Kidney epithelial cell (primary cell): Measurements from ENCODE around the gene KLHL14. TPM values are rescaled to one million over a fixed set of nuclear protein-coding genes. Genes with fewer than 3 reads are reported as not detected.

Source experiments
- DNase-seq: peaks from one replicate; pipeline ENCODE4 v3.0.0-alpha.2; 2010; ENCODE audit warnings: low read depth
- H3K27me3 ChIP-seq: 2 replicates; pipeline ENCODE4 v1.6.0; 2011; ENCODE audit warnings: low read length; ENCODE audit not compliant: control insufficient read depth, insufficient read depth
- H3K36me3 ChIP-seq: 2 replicates; pipeline ENCODE4 v1.5.1; 2011; ENCODE audit warnings: low read length; ENCODE audit not compliant: control insufficient read depth, insufficient read depth
- H3K4me3 ChIP-seq: 2 replicates; pipeline ENCODE4 v1.5.1; 2011; ENCODE audit warnings: low read depth, mild to moderate bottlenecking, control low read depth, low read length
- total RNA-seq: library from RNA; depleted of rRNA; stranded (reverse); fragments of >200 nt; gene quantifications from 2 replicates; pipeline ENCODE4 v1.2.3, GENCODE V29; 2015
- TF ChIP-seq, protein P1 (sequence below): IDR thresholded peaks from 2 replicates; pipeline ENCODE4 v1.5.1; 2011; ENCODE audit warnings: mild to moderate bottlenecking, moderate library complexity, low read length, control low read depth, inconsistent platforms; ENCODE audit not compliant: insufficient read depth, poor library complexity, severe bottlenecking

The KLHL14 gene
- total RNA-seq, 1 donor from 2014 or later: 3.6 TPM

- Histone ChIP-seq H3K4me3 (no peak overlapping the region), H3K27me3 (peaks cover 5% of the 10 kb centered on the region), H3K36me3 (no peaks in the 10 kb centered on the region)
- TF ChIP-seq, protein P1, sequence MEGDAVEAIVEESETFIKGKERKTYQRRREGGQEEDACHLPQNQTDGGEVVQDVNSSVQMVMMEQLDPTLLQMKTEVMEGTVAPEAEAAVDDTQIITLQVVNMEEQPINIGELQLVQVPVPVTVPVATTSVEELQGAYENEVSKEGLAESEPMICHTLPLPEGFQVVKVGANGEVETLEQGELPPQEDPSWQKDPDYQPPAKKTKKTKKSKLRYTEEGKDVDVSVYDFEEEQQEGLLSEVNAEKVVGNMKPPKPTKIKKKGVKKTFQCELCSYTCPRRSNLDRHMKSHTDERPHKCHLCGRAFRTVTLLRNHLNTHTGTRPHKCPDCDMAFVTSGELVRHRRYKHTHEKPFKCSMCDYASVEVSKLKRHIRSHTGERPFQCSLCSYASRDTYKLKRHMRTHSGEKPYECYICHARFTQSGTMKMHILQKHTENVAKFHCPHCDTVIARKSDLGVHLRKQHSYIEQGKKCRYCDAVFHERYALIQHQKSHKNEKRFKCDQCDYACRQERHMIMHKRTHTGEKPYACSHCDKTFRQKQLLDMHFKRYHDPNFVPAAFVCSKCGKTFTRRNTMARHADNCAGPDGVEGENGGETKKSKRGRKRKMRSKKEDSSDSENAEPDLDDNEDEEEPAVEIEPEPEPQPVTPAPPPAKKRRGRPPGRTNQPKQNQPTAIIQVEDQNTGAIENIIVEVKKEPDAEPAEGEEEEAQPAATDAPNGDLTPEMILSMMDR: no peak
- no peak for DNase-seq
Observed at GRCh38 chr18:32767400-32767799, 5.4 kb downstream of the KLHL14 start.

DNA sequence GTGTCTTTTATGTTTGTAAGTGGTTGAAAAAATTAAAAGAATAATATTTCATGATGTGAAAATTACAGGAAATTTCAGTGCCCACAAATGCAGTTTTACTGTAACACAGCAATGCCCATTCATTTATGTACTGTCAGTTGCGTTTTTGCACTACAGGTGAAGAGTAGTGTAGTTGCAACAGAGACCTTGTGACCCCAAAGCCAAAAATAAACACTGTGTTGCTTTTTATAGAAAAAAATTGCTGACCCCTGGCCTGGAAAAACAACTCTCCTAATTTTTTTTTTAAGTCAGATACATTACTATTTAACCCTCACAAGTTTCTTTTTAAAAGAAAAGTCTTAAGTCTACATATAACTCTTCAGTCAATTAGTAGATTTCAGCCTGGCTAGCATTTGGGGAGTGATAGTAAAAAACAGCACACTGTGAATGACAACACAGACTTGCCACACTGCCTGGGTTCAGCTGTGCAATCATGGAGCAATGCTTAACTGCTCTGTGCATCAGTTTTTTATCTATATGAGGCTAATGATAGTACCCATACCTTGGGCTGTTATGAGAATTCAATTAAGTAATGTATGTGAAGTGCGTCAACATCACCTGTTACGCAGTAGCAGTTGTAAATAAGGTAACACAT lies 8.1 kb downstream of the KLHL14 start:
- Histone ChIP-seq H3K4me3 (no peak overlapping the region), H3K27me3 (peaks cover under 1% of the 10 kb centered on the region), H3K36me3 (no peaks in the 10 kb centered on the region)
- DNase-seq: no peak
- TF ChIP-seq, protein P1: no peak

DNA sequence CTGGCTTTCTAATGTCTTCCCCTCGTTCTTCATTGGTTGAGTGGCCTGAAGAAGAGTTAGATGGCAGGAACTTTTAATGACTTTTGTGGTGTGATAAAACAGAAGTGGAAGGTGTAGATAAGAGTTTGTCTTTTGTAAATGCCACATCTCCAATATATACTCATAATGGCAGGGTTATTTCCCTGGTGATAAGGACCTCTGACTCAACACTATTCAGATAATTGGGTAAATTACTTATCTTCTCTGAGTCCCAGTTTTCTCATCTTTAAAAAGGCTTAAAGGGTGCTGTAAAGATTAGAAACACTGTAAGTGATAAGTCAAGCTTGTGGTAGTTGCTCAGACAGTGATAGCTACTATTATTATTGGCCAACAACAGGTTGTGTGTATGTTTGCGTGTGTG lies 9.5 kb downstream of the KLHL14 start:
- no peak overlapping the region for H3K4me3 ChIP-seq
- no peaks in the 10 kb centered on the region for H3K27me3 ChIP-seq
- H3K36me3 ChIP-seq: no peaks in the 10 kb centered on the region
- TF ChIP-seq, protein P1: no peak
- DNase-seq: no peak

GRCh38 chr18:32761231-32761630 lies 11.6 kb downstream of the KLHL14 start:
- Histone ChIP-seq H3K4me3 (no peak overlapping the region), H3K27me3 (no peaks in the 10 kb centered on the region), H3K36me3 (no peaks in the 10 kb centered on the region)
- no peak for DNase-seq
- TF ChIP-seq, protein P1: no peak

DNA sequence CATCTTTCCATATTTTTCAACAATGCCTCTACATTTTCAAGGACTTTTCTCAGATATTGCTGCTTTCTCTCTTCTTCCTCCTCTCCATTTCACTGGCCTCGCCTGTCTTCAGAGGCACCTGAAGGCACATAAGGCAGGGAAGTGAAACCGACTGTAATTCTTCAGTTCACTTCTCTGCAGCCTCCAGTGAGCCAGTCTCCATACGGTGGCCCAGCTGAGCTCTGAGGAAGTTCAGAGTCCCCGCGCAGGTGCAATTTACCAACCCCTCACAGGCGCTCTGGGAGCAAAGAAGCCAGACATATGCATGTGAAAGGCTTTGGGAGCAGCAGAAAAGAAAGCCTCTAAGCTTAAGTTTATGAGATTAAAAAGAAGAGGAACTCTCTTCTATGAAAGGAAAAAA lies 12.4 kb downstream of the KLHL14 start:
- TF ChIP-seq, protein P1: no peak
- DNase-seq: no peak
- no peak overlapping the region for H3K4me3 ChIP-seq
- H3K27me3 ChIP-seq: no peaks in the 10 kb centered on the region
- H3K36me3 ChIP-seq: no peaks in the 10 kb centered on the region

DNA sequence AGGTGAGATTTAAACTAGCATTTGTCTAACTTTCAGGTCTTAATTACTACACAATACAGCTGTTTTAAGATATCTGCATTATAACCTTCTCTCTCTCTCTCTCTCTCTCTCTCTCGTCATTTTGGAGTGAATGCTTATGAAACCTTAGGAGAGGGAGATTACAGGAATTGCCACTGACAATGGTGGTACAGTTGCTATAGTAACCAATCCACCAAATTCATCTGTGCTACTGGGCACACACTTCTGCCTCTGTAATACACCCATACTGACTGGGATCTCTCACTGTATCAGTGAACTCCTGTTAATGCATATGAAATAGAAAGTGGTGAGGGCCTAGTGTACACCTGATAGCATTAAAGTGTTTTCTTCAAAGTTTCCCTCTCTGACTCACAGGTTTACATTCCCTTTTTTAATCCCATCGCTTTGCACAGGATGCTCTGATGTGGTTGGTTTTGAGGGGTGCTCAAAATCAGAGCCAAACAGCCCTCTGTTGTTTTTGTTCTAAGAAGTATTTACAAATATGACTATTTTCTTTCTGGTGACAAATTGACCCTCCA lies 13.1 kb downstream of the KLHL14 start:
- DNase-seq: no peak
- TF ChIP-seq, protein P1: no peak
- Histone ChIP-seq H3K4me3 (no peak overlapping the region), H3K27me3 (no peaks in the 10 kb centered on the region), H3K36me3 (no peaks in the 10 kb centered on the region)
